Measurements from ENCODE around the gene PCDHGB2.
"Not testable (repeated sequence)": the region's sequence is repeated elsewhere in the genome, so short reads cannot be mapped to it uniquely, and the experiment has no call there.

Gene PCDHGB2

GRCh38 chr5:141359790-141360426 lies at the start of gene PCDHGB2:
TSS of gene PCDHGB2 (plus strand) at chr5:141359994. CDS start at chr5:141360136, 142 bp downstream.
- Mint-ChIP-seq H3K27ac (peak within 1 kb of the TSS; percentile 65), H3K4me3 (peak within 1 kb of the TSS; percentile 82), H3K9me3 (peaks cover 17% of the 10 kb centered on the region), H3K4me1 (peaks cover 9% of the 10 kb centered on the region), H3K27me3 (peaks cover 82% of the 10 kb centered on the region), H3K36me3 (peaks cover 8% of the 10 kb centered on the region)
- no peak for ATAC-seq

- Mint-ChIP-seq H3K4me3 (no peak overlapping the region), H3K27ac (no peak overlapping the region), H3K36me3 (peaks cover 89% of the 10 kb centered on the region), H3K4me1 (peaks cover 8% of the 10 kb centered on the region), H3K9me3 (peaks cover 24% of the 10 kb centered on the region), H3K27me3 (no peaks in the 10 kb centered on the region)
- no peak for ATAC-seq
Measured at GRCh38 chr5:141313711-141314110, 46.1 kb upstream of the PCDHGB2 start.

GRCh38 chr5:141316963-141317362 lies 42.8 kb upstream of the PCDHGB2 start:
- H3K4me3 Mint-ChIP-seq, H3K27ac Mint-ChIP-seq, H3K27me3 Mint-ChIP-seq, ATAC-seq: not testable (repeated sequence)
- H3K36me3 Mint-ChIP-seq, result peaks cover 79% of the 10 kb centered on the region
- H3K9me3 Mint-ChIP-seq, result peaks cover 24% of the 10 kb centered on the region
- H3K4me1 Mint-ChIP-seq, result peaks cover 23% of the 10 kb centered on the region

- no peak for ATAC-seq
- Mint-ChIP-seq H3K4me3 (peak overlapping the region; percentile 98), H3K4me1 (peaks cover 28% of the 10 kb centered on the region), H3K9me3 (peaks cover 26% of the 10 kb centered on the region), H3K27me3 (no peaks in the 10 kb centered on the region), H3K27ac (peak overlapping the region; percentile 100), H3K36me3 (peaks cover 56% of the 10 kb centered on the region)
Measured at GRCh38 chr5:141319202-141319601, 40.6 kb upstream of the PCDHGB2 start.

GRCh38 chr5:141319699-141320098 lies 40.1 kb upstream of the PCDHGB2 start:
- peak overlapping the region; percentile 98 for H3K4me3 Mint-ChIP-seq
- H3K27me3 Mint-ChIP-seq, result no peaks in the 10 kb centered on the region
- H3K36me3 Mint-ChIP-seq, result peaks cover 51% of the 10 kb centered on the region
- ATAC-seq, result no peak
- peaks cover 24% of the 10 kb centered on the region for H3K9me3 Mint-ChIP-seq
- H3K4me1 Mint-ChIP-seq, result peaks cover 28% of the 10 kb centered on the region
- peak overlapping the region; percentile 100 for H3K27ac Mint-ChIP-seq

GRCh38 chr5:141320225-141321169 lies 39.3 kb upstream of the PCDHGB2 start, which contains the start of gene TAF7:
TSS of gene TAF7 (minus strand) at chr5:141320784. CDS start at chr5:141320044, 740 bp downstream.
- H3K27ac Mint-ChIP-seq, result peak within 1 kb of the TSS; percentile 100
- H3K36me3 Mint-ChIP-seq, result peaks cover 44% of the 10 kb centered on the region
- ATAC-seq, result peak; percentile 100
- H3K4me1 Mint-ChIP-seq, result peaks cover 28% of the 10 kb centered on the region
- H3K27me3 Mint-ChIP-seq, result no peaks in the 10 kb centered on the region
- H3K9me3 Mint-ChIP-seq, result peaks cover 19% of the 10 kb centered on the region
- H3K4me3 Mint-ChIP-seq, result peak within 1 kb of the TSS; percentile 98

GRCh38 chr5:141322261-141322660 lies 37.5 kb upstream of the PCDHGB2 start:
- Mint-ChIP-seq H3K4me1 (peaks cover 36% of the 10 kb centered on the region), H3K36me3 (peaks cover 29% of the 10 kb centered on the region), H3K4me3 (peak overlapping the region; percentile 31), H3K27me3 (peaks cover 14% of the 10 kb centered on the region), H3K27ac (no peak overlapping the region), H3K9me3 (peaks cover 15% of the 10 kb centered on the region)
- no peak for ATAC-seq

GRCh38 chr5:141326088-141326854 lies 33.5 kb upstream of the PCDHGB2 start:
- Mint-ChIP-seq H3K4me3 (peak overlapping the region; percentile 84), H3K27ac (peak overlapping the region; percentile 74), H3K36me3 (no peaks in the 10 kb centered on the region), H3K27me3 (peaks cover 30% of the 10 kb centered on the region), H3K4me1 (peaks cover 15% of the 10 kb centered on the region), H3K9me3 (peaks cover 6% of the 10 kb centered on the region)
- ATAC-seq, result peak; percentile 82

- Mint-ChIP-seq H3K27ac (no peak overlapping the region), H3K36me3 (no peaks in the 10 kb centered on the region), H3K27me3 (peaks cover 50% of the 10 kb centered on the region), H3K9me3 (peaks cover 6% of the 10 kb centered on the region), H3K4me3 (no peak overlapping the region), H3K4me1 (peaks cover 9% of the 10 kb centered on the region)
- ATAC-seq, result no peak
Measured at GRCh38 chr5:141328231-141328630, 31.6 kb upstream of the PCDHGB2 start.

GRCh38 chr5:141330299-141331080 lies 29.3 kb upstream of the PCDHGB2 start, which contains the start of gene PCDHGA1:
TSS of gene PCDHGA1 (plus strand) at chr5:141330514.
- Mint-ChIP-seq H3K27me3 (peaks cover 68% of the 10 kb centered on the region), H3K36me3 (no peaks in the 10 kb centered on the region), H3K4me3 (peak within 1 kb of the TSS; percentile 16), H3K9me3 (peaks cover 11% of the 10 kb centered on the region), H3K27ac (no peak within 1 kb of the TSS), H3K4me1 (peaks cover 9% of the 10 kb centered on the region)
- ATAC-seq, result no peak

GRCh38 chr5:141332571-141332970 lies 27.2 kb upstream of the PCDHGB2 start:
- not testable (repeated sequence) for H3K4me3 Mint-ChIP-seq, H3K27ac Mint-ChIP-seq, ATAC-seq, H3K36me3 Mint-ChIP-seq, H3K4me1 Mint-ChIP-seq
- peaks cover 20% of the 10 kb centered on the region for H3K9me3 Mint-ChIP-seq
- peaks cover 72% of the 10 kb centered on the region for H3K27me3 Mint-ChIP-seq

- no peak for ATAC-seq
- no peaks in the 10 kb centered on the region for H3K4me1 Mint-ChIP-seq
- no peaks in the 10 kb centered on the region for H3K36me3 Mint-ChIP-seq
- H3K27me3 Mint-ChIP-seq, result peaks cover 91% of the 10 kb centered on the region
- peaks cover 27% of the 10 kb centered on the region for H3K9me3 Mint-ChIP-seq
- peak within 1 kb of the TSS; percentile 18 for H3K4me3 Mint-ChIP-seq
- no peak within 1 kb of the TSS for H3K27ac Mint-ChIP-seq
Measured at GRCh38 chr5:141338538-141339306, 21.1 kb upstream of the PCDHGB2 start, which contains the start of gene PCDHGA2. TSS of gene PCDHGA2 (plus strand) at chr5:141338760.

GRCh38 chr5:141340781-141341354 lies 18.9 kb upstream of the PCDHGB2 start:
- H3K9me3 Mint-ChIP-seq, result peaks cover 28% of the 10 kb centered on the region

More at GRCh38 chr5:141340781-141341354, 18.9 kb upstream of the PCDHGB2 start:
- not testable (repeated sequence) for H3K36me3 Mint-ChIP-seq, ATAC-seq, H3K4me3 Mint-ChIP-seq, H3K27ac Mint-ChIP-seq, H3K4me1 Mint-ChIP-seq
- peaks cover 91% of the 10 kb centered on the region for H3K27me3 Mint-ChIP-seq

Measured in stimulated activated memory B cell treated with anti-CD40 and anti-IgM and Interleukin-4, amounts not matched to agents 10 μg/mL and 1 μg/mL and 100 μg/mL, for 72 hours (primary cell).